Naive thymus-derived CD4-positive, alpha-beta T cell (primary cell): ENCODE data around the gene HAND2. TPM values are rescaled to one million over a fixed set of nuclear protein-coding genes. Genes with fewer than 3 reads are reported as not detected.
A peak's percentile ranks its signal among the peaks of the same experiment; 100 is the strongest.

Source experiments
- ATAC-seq: fragments of 150-1000 bp; cut with Tn5 transposase; 2 replicates; pipeline ENCODE4 v1.10.0; 2021; ENCODE audit warnings: mild to moderate bottlenecking, moderate library complexity
- CTCF ChIA-PET: fragments of 350-600 bp; sonication (Branson Sonifier 250); formaldehyde crosslinking; loops from one replicate; lab custom pipeline; 2021; ENCODE audit warnings: antibody characterized with exemption; lab: Charles Lee
- POLR2A ChIA-PET: fragments of 350-600 bp; sonication (Branson Sonifier 250); formaldehyde crosslinking; loops from one replicate; lab custom pipeline; 2021; ENCODE audit warnings: antibody characterized with exemption, inconsistent platforms; lab: Charles Lee
- DNase-seq, 9 donors: peaks; one replicate each; pipeline versions ENCODE4 v3.0.0 to v3.0.0-alpha.2; 2020 to 2022; ENCODE audit warnings: mixed read lengths in 1 of 9
- H3K27ac ChIP-seq: one replicate; pipeline ENCODE4 v1.7.0; 2013; ENCODE audit warnings: mild to moderate bottlenecking, low read depth, low read length, moderate library complexity
- H3K27me3 ChIP-seq, 2 donors: one replicate each; pipeline ENCODE4 v1.7.0; 2013; ENCODE audit warnings: low read length in 2 of 2, mild to moderate bottlenecking in 2 of 2, moderate library complexity in 2 of 2; ENCODE audit not compliant: control insufficient read depth in 2 of 2, insufficient read depth in 2 of 2
- H3K36me3 ChIP-seq, 3 experiments: 1 replicate in 2 of 3; 2 replicates in 1 of 3; pipeline ENCODE4 v1.7.0; 2013; ENCODE audit warnings: low read length in 3 of 3, mild to moderate bottlenecking in 3 of 3, moderate library complexity in 1 of 3; ENCODE audit not compliant: insufficient read depth in 3 of 3, control insufficient read depth in 2 of 3
- H3K4me1 ChIP-seq, 2 donors: one replicate each; pipeline ENCODE4 v1.7.0; 2013; ENCODE audit warnings: low read length in 2 of 2, mild to moderate bottlenecking in 2 of 2, moderate library complexity in 1 of 2; ENCODE audit not compliant: control insufficient read depth in 2 of 2, insufficient read depth in 2 of 2
- H3K4me3 ChIP-seq: 2 replicates; pipeline ENCODE4 v1.7.0; 2013; ENCODE audit warnings: mild to moderate bottlenecking, low read length
- H3K9me3 ChIP-seq, 3 experiments: 1 replicate in 2 of 3; 2 replicates in 1 of 3; pipeline ENCODE4 v1.7.0; 2013; ENCODE audit warnings: low read length in 3 of 3; ENCODE audit not compliant: control insufficient read depth in 2 of 3
- H3K27ac Mint-ChIP-seq, 9 donors: one replicate each; pipeline ENCODE4 v1.8.0; 2020 to 2022; ENCODE audit warnings: mixed read lengths in 9 of 9, mild to moderate bottlenecking in 8 of 9, moderate library complexity in 5 of 9, inconsistent platforms in 2 of 9
- H3K27me3 Mint-ChIP-seq, 5 donors: one replicate each; pipeline ENCODE4 v1.8.0; 2021 to 2022; ENCODE audit warnings: mixed read lengths in 5 of 5, mild to moderate bottlenecking in 1 of 5
- H3K36me3 Mint-ChIP-seq, 5 donors: one replicate each; pipeline ENCODE4 v1.8.0; 2020 to 2022; ENCODE audit warnings: mixed read lengths in 5 of 5, mild to moderate bottlenecking in 3 of 5, inconsistent platforms in 1 of 5
- H3K4me1 Mint-ChIP-seq, 7 donors: one replicate each; pipeline ENCODE4 v1.8.0; 2020 to 2022; ENCODE audit warnings: mixed read lengths in 7 of 7, mild to moderate bottlenecking in 3 of 7, inconsistent platforms in 1 of 7
- H3K4me3 Mint-ChIP-seq, 10 donors: one replicate each; pipeline ENCODE4 v1.8.0; 2020 to 2022; ENCODE audit warnings: mild to moderate bottlenecking in 10 of 10, mixed read lengths in 10 of 10, moderate library complexity in 6 of 10, inconsistent platforms in 2 of 10
- H3K9me3 Mint-ChIP-seq, 11 donors: one replicate each; pipeline ENCODE4 v1.8.0; 2020 to 2022; ENCODE audit warnings: mixed read lengths in 11 of 11, mild to moderate bottlenecking in 4 of 11, inconsistent platforms in 1 of 11, moderate library complexity in 1 of 11
- intact Hi-C, 2 donors: fragments of 100-400 bp; cut with micrococcal nuclease; formaldehyde crosslinking; loops; one replicate each; pipeline ENCODE4 v1.15.1; 2023
- polyA plus RNA-seq, 2 donors: library from polyadenylated mRNA; unstranded; fragments of 300-500 nt; fragmentation: Illumina TruSeq; gene quantifications; one replicate each; pipeline ENCODE4 v1.2.3, GENCODE V29; 2021
- total RNA-seq, 6 experiments: library from RNA in 5 of 6; stranded (reverse) in 5 of 6; gene quantifications; 1 replicate in 5 of 6; 2 replicates in 1 of 6; pipeline ENCODE4 v1.2.3 and lab custom pipeline; 2021 to 2026

HAND2 gene
- total and polyA plus RNA-seq, 7 experiments from 2014 or later, result not detected

GRCh38 chr4:173518425-173519102 lies 11.5 kb downstream of the HAND2 start:
- Mint-ChIP-seq H3K9me3 (peaks cover 0 to 60% (median 21%) of the 10 kb centered on the region in 11 donors), H3K27me3 (peaks cover 79 to 98% (median 87%) of the 10 kb centered on the region in 5 donors), H3K4me1 (peaks cover 0 to 41% (median 17%) of the 10 kb centered on the region in 7 donors), H3K36me3 (peaks cover 3 to 14% (median 7%) of the 10 kb centered on the region in 5 donors), H3K4me3 (peak overlapping the region in 8 of 10 donors; percentile 26 to 66 (median 42)), H3K27ac (peak overlapping the region in 4 of 9 donors; percentile 19 to 49 (median 32))
- H3K4me3 ChIP-seq, result no peak overlapping the region
- no peak for ATAC-seq
- no peak for DNase-seq
- no peaks in the 10 kb centered on the region for H3K36me3 ChIP-seq
- peaks cover 0 to 12% (median 0%) of the 10 kb centered on the region in 3 experiments for H3K9me3 ChIP-seq
- peaks cover 11 to 55% of the 10 kb centered on the region in 2 donors for H3K27me3 ChIP-seq
- peaks cover 0 to 8% of the 10 kb centered on the region in 2 donors for H3K4me1 ChIP-seq
- CTCF ChIA-PET, result no interaction called here
- POLR2A ChIA-PET, result no interaction called here
- intact Hi-C loops, result no loop called here
- no peak overlapping the region for H3K27ac ChIP-seq

DNA sequence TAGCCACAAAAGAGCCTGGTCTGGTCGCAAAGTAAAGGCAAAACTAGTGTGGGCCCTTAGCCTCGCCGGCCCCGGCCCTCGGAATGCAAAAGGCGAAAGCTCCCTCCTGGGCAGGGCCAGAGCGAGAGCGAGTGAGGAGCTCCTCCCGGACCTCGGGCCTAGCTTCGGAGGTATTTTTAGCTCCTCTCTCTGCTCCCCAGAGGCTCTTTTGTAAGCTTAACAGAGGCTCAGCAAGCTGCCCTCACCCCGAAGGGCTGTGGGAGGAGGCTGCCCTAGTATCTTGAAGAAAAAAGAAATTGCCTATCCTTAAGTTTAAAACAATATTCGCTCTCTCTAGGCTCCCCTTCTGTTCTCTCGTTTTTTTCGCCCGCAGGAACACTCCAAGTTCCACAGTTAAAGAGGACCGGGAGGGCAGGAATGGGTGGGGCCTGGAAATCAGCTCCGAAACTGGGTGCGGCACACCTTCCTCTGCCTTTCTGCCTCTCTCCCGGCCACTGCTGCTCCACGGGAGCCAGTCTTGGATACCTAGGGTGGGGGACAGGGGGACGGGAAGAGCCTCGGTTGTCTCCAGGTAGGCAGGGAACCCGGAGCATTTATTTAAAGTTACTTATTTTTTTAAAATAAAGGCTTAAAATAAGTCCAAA lies 12.1 kb downstream of the HAND2 start:
- ATAC-seq, result no peak
- no peak for DNase-seq
- Histone ChIP-seq H3K4me3 (no peak overlapping the region), H3K27ac (no peak overlapping the region), H3K9me3 (peaks cover 0 to 12% (median 0%) of the 10 kb centered on the region in 3 experiments), H3K4me1 (peaks cover 0 to 8% of the 10 kb centered on the region in 2 donors), H3K27me3 (peaks cover 11 to 49% of the 10 kb centered on the region in 2 donors), H3K36me3 (no peaks in the 10 kb centered on the region)
- Mint-ChIP-seq H3K27me3 (peaks cover 81 to 99% (median 89%) of the 10 kb centered on the region in 5 donors), H3K36me3 (peaks cover 3 to 14% (median 7%) of the 10 kb centered on the region in 5 donors), H3K27ac (peak overlapping the region in 1 of 9 donors; percentile 62), H3K4me1 (peaks cover 0 to 37% (median 14%) of the 10 kb centered on the region in 7 donors), H3K4me3 (peak overlapping the region in 2 of 10 donors; percentile 16 to 18), H3K9me3 (peaks cover 0 to 57% (median 19%) of the 10 kb centered on the region in 11 donors)
- intact Hi-C loops, result loop anchor here in 1 of 2 donors (2.0 kb wide), 1 partner anchor 13 kb away; the partner anchor contains the start of gene HAND2
- ChIA-PET CTCF (no interaction called here), POLR2A (no interaction called here)

DNA sequence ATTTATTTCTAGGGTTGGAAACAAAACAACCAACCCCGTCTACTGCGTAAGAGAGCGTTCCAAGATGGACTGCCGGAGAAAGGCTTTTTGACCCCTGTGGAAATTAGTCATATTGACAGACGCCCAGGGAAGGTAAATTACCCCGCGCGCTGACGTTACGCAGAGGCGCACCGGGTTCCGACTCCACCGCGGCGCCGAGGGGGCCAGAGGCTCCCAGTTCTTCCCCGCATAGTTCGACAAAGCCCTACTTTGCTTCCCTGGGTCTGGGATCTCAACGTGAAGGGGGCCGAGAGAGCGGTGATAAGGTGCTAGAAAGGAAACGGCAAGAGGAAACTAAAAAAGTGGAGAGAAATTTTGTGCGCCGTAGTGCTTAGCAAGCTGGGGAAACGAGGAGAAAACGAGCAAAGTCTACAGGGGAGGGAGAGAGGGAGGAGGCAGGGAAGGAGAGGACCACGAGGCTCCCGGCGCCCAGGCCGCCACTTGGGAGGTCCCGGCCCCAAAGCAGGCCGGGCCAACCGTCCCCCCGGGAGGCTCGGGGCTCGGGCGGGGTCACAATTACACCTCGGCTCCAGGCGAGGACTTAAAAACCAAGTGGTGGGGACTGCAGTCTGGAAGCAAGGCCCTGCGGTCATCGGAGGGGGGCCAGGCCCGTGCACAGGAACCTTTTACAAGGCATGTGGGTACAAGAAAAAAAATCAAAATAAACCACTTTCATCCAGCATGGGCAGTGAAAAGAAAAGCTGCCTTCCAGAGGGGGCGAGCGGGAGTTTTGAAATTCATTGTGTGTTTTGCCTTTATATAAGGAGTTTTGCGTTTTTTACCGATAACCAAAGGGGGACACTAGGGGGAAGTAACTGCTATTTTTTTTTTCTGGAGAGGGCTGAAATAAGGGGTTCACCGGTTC lies 13.2 kb downstream of the HAND2 start:
- ChIA-PET POLR2A (no interaction called here), CTCF (no interaction called here)
- Histone ChIP-seq H3K27me3 (peaks cover 11 to 39% of the 10 kb centered on the region in 2 donors), H3K27ac (no peak overlapping the region), H3K4me3 (no peak overlapping the region), H3K36me3 (no peaks in the 10 kb centered on the region), H3K4me1 (peaks cover 0 to 1% of the 10 kb centered on the region in 2 donors), H3K9me3 (peaks cover 0 to 12% (median 0%) of the 10 kb centered on the region in 3 experiments)
- ATAC-seq (no peak), DNase-seq (no peak)
- Mint-ChIP-seq H3K27me3 (peaks cover 84 to 99% (median 92%) of the 10 kb centered on the region in 5 donors), H3K4me3 (peak overlapping the region in 5 of 10 donors; percentile 3 to 61 (median 19)), H3K27ac (peak overlapping the region in 3 of 9 donors; percentile 48 to 76 (median 62)), H3K9me3 (peaks cover 0 to 57% (median 18%) of the 10 kb centered on the region in 11 donors), H3K4me1 (peaks cover 0 to 28% (median 7%) of the 10 kb centered on the region in 7 donors), H3K36me3 (peaks cover 3 to 14% (median 7%) of the 10 kb centered on the region in 5 donors)
- intact Hi-C loops, result loop anchor here in 1 of 2 donors (2.0 kb wide), 1 partner anchor 14 kb away; the partner anchor contains the start of gene HAND2

GRCh38 chr4:173515458-173515857 lies 14.6 kb downstream of the HAND2 start:
- H3K27me3 Mint-ChIP-seq, result peaks cover 86 to 98% (median 90%) of the 10 kb centered on the region in 5 donors
- ChIA-PET CTCF (no interaction called here), POLR2A (no interaction called here)
- peaks cover 0 to 28% (median 7%) of the 10 kb centered on the region in 7 donors for H3K4me1 Mint-ChIP-seq
- DNase-seq (no peak), ATAC-seq (no peak)
- peak overlapping the region in 4 of 9 donors; percentile 8 to 55 (median 33) for H3K27ac Mint-ChIP-seq
- intact Hi-C loops, result no loop called here
- H3K4me3 ChIP-seq, result no peak overlapping the region
- H3K27ac ChIP-seq, result no peak overlapping the region
- H3K4me1 ChIP-seq, result no peaks in the 10 kb centered on the region
- H3K4me3 Mint-ChIP-seq, result no peak overlapping the region
- H3K27me3 ChIP-seq, result peaks cover 5 to 29% of the 10 kb centered on the region in 2 donors
- H3K36me3 Mint-ChIP-seq, result peaks cover 0 to 13% (median 9%) of the 10 kb centered on the region in 5 donors
- H3K9me3 ChIP-seq, result peaks cover 0 to 15% (median 0%) of the 10 kb centered on the region in 3 experiments
- no peaks in the 10 kb centered on the region for H3K36me3 ChIP-seq
- H3K9me3 Mint-ChIP-seq, result peaks cover 0 to 54% (median 15%) of the 10 kb centered on the region in 11 donors

DNA sequence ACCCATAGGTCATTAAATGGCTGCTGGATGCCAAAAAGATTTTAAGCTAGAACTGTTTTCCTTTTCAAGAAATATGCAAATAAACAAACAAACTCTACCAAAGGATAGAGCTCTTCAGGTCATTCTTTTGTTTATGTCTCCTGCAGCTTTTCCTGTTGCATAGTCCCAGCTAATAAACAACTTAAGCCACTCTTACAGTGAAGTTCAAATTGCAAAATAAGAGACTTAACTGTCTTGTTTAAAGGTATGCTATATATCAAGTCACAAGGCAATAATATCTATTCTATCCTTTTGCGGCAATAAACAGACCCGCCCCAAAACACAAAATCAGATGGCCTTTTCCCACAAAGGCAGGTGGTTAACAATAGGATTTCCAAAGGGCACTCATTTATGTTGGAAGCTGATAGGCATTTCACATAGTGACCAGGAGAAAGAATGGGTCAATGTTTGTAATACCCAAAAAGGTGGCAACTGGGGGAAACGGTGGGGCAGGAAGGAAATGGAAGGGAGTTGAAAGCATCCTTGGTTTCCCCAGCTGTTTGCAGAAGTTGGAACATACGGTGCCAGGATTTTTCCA lies 15.3 kb downstream of the HAND2 start:
- peaks cover 0 to 49% (median 15%) of the 10 kb centered on the region in 11 donors for H3K9me3 Mint-ChIP-seq
- H3K27ac ChIP-seq, result no peak overlapping the region
- intact Hi-C loops, result no loop called here
- no peak overlapping the region for H3K4me3 ChIP-seq
- ChIA-PET POLR2A (no interaction called here), CTCF (no interaction called here)
- DNase-seq (no peak), ATAC-seq (no peak)
- H3K9me3 ChIP-seq, result peaks cover 0 to 16% (median 0%) of the 10 kb centered on the region in 3 experiments
- H3K4me3 Mint-ChIP-seq, result peak overlapping the region in 1 of 10 donors; percentile 23
- peaks cover 0 to 28% (median 11%) of the 10 kb centered on the region in 7 donors for H3K4me1 Mint-ChIP-seq
- no peaks in the 10 kb centered on the region for H3K36me3 ChIP-seq
- H3K27me3 Mint-ChIP-seq, result peaks cover 86 to 98% (median 89%) of the 10 kb centered on the region in 5 donors
- H3K4me1 ChIP-seq, result no peaks in the 10 kb centered on the region
- H3K36me3 Mint-ChIP-seq, result peaks cover 0 to 12% (median 6%) of the 10 kb centered on the region in 5 donors
- H3K27ac Mint-ChIP-seq, result peak overlapping the region in 1 of 9 donors; percentile 55
- peaks cover 2 to 29% of the 10 kb centered on the region in 2 donors for H3K27me3 ChIP-seq
